Neural cell (in vitro differentiated cells): Measurements from ENCODE around the gene DDT. TPM values are rescaled to one million over a fixed set of nuclear protein-coding genes. Genes with fewer than 3 reads are reported as not detected.
"Not testable (repeated sequence)": the region's sequence is repeated elsewhere in the genome, so short reads cannot be mapped to it uniquely, and the experiment has no call there.

Experiments used
- H2AFZ ChIP-seq: fragments of 200-600, 300-800 bp; sonication (generic), shearing (Covaris generic); 2 replicates; pipeline ENCODE4 v1.6.0; 2014; ENCODE audit warnings: low read depth, mild to moderate bottlenecking, antibody characterized with exemption, low read length, moderate library complexity
- H3F3A ChIP-seq: fragments of 200-600 bp; shearing (Covaris generic); 2 replicates; pipeline ENCODE4 v1.6.1; 2016; ENCODE audit warnings: mild to moderate bottlenecking, moderate library complexity, mixed read lengths, antibody characterized with exemption, low read length; ENCODE audit not compliant: insufficient read depth, poor library complexity, severe bottlenecking
- H3K27ac ChIP-seq: fragments of 200-600, 300-800 bp; sonication (generic), shearing (Covaris generic); 2 replicates; pipeline ENCODE4 v1.5.1; 2014; ENCODE audit warnings: mild to moderate bottlenecking, low read length, moderate library complexity
- H3K27me3 ChIP-seq: fragments of 300-800, 200-600 bp; sonication (generic), shearing (Covaris generic); 2 replicates; pipeline ENCODE4 v1.6.0; 2014; ENCODE audit warnings: mild to moderate bottlenecking, low read depth, low read length, moderate library complexity; ENCODE audit not compliant: insufficient read depth
- H3K36me3 ChIP-seq: fragments of 300-800, 200-600 bp; sonication (generic), shearing (Covaris generic); 2 replicates; pipeline ENCODE4 v1.5.1; 2014; ENCODE audit warnings: mild to moderate bottlenecking, antibody characterized with exemption, low read length, moderate library complexity; ENCODE audit not compliant: insufficient read depth
- H3K4me2 ChIP-seq: fragments of 300-800, 200-600 bp; sonication (generic), shearing (Covaris generic); 2 replicates; pipeline ENCODE4 v1.6.0; 2014; ENCODE audit warnings: mild to moderate bottlenecking, low read length
- H3K4me3 ChIP-seq: fragments of 300-800, 200-600 bp; sonication (generic), shearing (Covaris generic); 2 replicates; pipeline ENCODE4 v1.5.1; 2014; ENCODE audit warnings: mild to moderate bottlenecking, low read length, moderate library complexity
- H3K79me2 ChIP-seq: fragments of 200-600 bp; shearing (Covaris generic); replicated peaks from 2 replicates; pipeline ENCODE4 v1.6.0; 2014; ENCODE audit warnings: mild to moderate bottlenecking, low read length, moderate library complexity; ENCODE audit not compliant: insufficient read depth
- H3K9ac ChIP-seq: fragments of 300-800, 200-600 bp; sonication (generic), shearing (Covaris generic); 2 replicates; pipeline ENCODE4 v1.6.1; 2016; ENCODE audit warnings: mild to moderate bottlenecking, low read length, mixed read lengths
- H3K9me2 ChIP-seq: fragments of 200-600 bp; shearing (Covaris generic); 2 replicates; pipeline ENCODE4 v1.6.1; 2016; ENCODE audit warnings: mild to moderate bottlenecking, low read length, mixed read lengths; ENCODE audit not compliant: insufficient read depth
- H3K9me3 ChIP-seq: fragments of 200-600, 300-800 bp; sonication (generic), shearing (Covaris generic); 2 replicates; pipeline ENCODE4 v1.6.1; 2016; ENCODE audit warnings: mild to moderate bottlenecking, mixed run types, low read length, moderate library complexity, mixed read lengths
- H4K20me1 ChIP-seq: fragments of 200-600 bp; shearing (Covaris generic); 2 replicates; pipeline ENCODE4 v1.6.1; 2016; ENCODE audit warnings: mild to moderate bottlenecking, mixed run types; ENCODE audit not compliant: insufficient read depth
- CTCF ChIP-seq: fragments of 450-650 bp; IDR thresholded peaks from 2 replicates; pipeline ENCODE4 v1.5.1; 2014; ENCODE audit warnings: antibody characterized with exemption, mild to moderate bottlenecking, moderate library complexity; ENCODE audit not compliant: poor library complexity, severe bottlenecking
- RAD21 ChIP-seq: fragments of 450-650 bp; conservative IDR thresholded peaks from 2 replicates; pipeline ENCODE4 v1.6.1; 2014; ENCODE audit warnings: antibody characterized with exemption, mild to moderate bottlenecking, moderate library complexity
- SMC3 ChIP-seq: fragments of 450-650 bp; conservative IDR thresholded peaks from 2 replicates; pipeline ENCODE4 v1.6.1; 2014; ENCODE audit warnings: antibody characterized with exemption, mild to moderate bottlenecking, moderate library complexity; ENCODE audit not compliant: poor library complexity
- polyA plus RNA-seq: library from polyadenylated mRNA; depleted of rRNA; stranded (reverse); fragments of >200 nt; gene quantifications from 2 replicates; pipeline ENCODE4 v1.2.3, GENCODE V29; 2014

DDT gene
- polyA plus RNA-seq, 1 donor from 2014 or later: 122 TPM

GRCh38 chr22:23956301-23956900 is 17.8 kb downstream of the DDT start:
- not testable (repeated sequence) for H3K9me3 ChIP-seq, H3K4me2 ChIP-seq, H3K9me2 ChIP-seq, H3K27me3 ChIP-seq, H3K4me3 ChIP-seq, H3K36me3 ChIP-seq, H3K79me2 ChIP-seq, H3K9ac ChIP-seq, H3F3A ChIP-seq, H4K20me1 ChIP-seq, H2AFZ ChIP-seq, H3K27ac ChIP-seq
- TF ChIP-seq CTCF: peak; percentile 95
- TF ChIP-seq RAD21: peak; percentile 92
- peak; percentile 92 for TF ChIP-seq SMC3

GRCh38 chr22:23955886-23956285 is 18.4 kb downstream of the DDT start:
- not testable (repeated sequence) for H3K9me3 ChIP-seq, H3K27ac ChIP-seq, H3K36me3 ChIP-seq, H3K9me2 ChIP-seq, H3K27me3 ChIP-seq, H3K79me2 ChIP-seq, H3K9ac ChIP-seq, H2AFZ ChIP-seq, H3K4me3 ChIP-seq, H3F3A ChIP-seq, H4K20me1 ChIP-seq, H3K4me2 ChIP-seq

- not testable (repeated sequence) for H3K4me2 ChIP-seq, H3K36me3 ChIP-seq, H3K9me2 ChIP-seq, H3K9me3 ChIP-seq, H3K9ac ChIP-seq, H3K27me3 ChIP-seq, H3K79me2 ChIP-seq, H3K27ac ChIP-seq, H3K4me3 ChIP-seq, H3F3A ChIP-seq, H2AFZ ChIP-seq, H4K20me1 ChIP-seq
Measured at GRCh38 chr22:23954991-23955305, 19.3 kb downstream of the DDT start.

- H3K4me2 ChIP-seq, H3K36me3 ChIP-seq, H3K4me3 ChIP-seq, H3K9me2 ChIP-seq, H3K79me2 ChIP-seq, H3K27ac ChIP-seq, H4K20me1 ChIP-seq, H2AFZ ChIP-seq, H3K27me3 ChIP-seq, H3K9ac ChIP-seq, H3K9me3 ChIP-seq, H3F3A ChIP-seq: not testable (repeated sequence)
Measured at GRCh38 chr22:23954193-23954990, 19.8 kb downstream of the DDT start.

GRCh38 chr22:23953485-23953884 is 20.8 kb downstream of the DDT start:
- H3K9ac ChIP-seq, H3K27me3 ChIP-seq, H3K4me3 ChIP-seq, H3F3A ChIP-seq, H3K36me3 ChIP-seq, H2AFZ ChIP-seq, H3K4me2 ChIP-seq, H3K9me3 ChIP-seq, H3K9me2 ChIP-seq, H3K79me2 ChIP-seq, H3K27ac ChIP-seq, H4K20me1 ChIP-seq: not testable (repeated sequence)

- H3K9me2 ChIP-seq, H2AFZ ChIP-seq, H3F3A ChIP-seq, H3K27ac ChIP-seq, H4K20me1 ChIP-seq, H3K9ac ChIP-seq, H3K36me3 ChIP-seq, H3K27me3 ChIP-seq, H3K4me3 ChIP-seq, H3K9me3 ChIP-seq, H3K4me2 ChIP-seq, H3K79me2 ChIP-seq: not testable (repeated sequence)
Measured at GRCh38 chr22:23952794-23953405, 21.3 kb downstream of the DDT start.

- not testable (repeated sequence) for H3K9ac ChIP-seq, H3K4me2 ChIP-seq, H3K36me3 ChIP-seq, H3K9me3 ChIP-seq, H3K79me2 ChIP-seq, H2AFZ ChIP-seq, H3K27ac ChIP-seq, H4K20me1 ChIP-seq, H3K27me3 ChIP-seq, H3K9me2 ChIP-seq, H3F3A ChIP-seq, H3K4me3 ChIP-seq
Measured at GRCh38 chr22:23951383-23951782, 22.9 kb downstream of the DDT start.
